GM12892 (cell line): Measurements from ENCODE around the gene GPATCH2.
"Not testable (repeated sequence)": the region's sequence is repeated elsewhere in the genome, so short reads cannot be mapped to it uniquely, and the experiment has no call there.

Experiments
- DNase-seq: peaks from one replicate; pipeline ENCODE4 v3.0.0; 2011; ENCODE audit not compliant: insufficient read length
- FAIRE-seq: peaks from 2 replicates; lab custom pipeline; 2011; peaks lifted over from hg19 to GRCh38; lab: Jason Lieb, UNC
- POLR2A ChIP-seq: IDR thresholded peaks from 2 replicates; pipeline ENCODE4 v1.6.1; 2011; ENCODE audit warnings: low read depth, low read length, control low read depth
- POLR2AphosphoS5 ChIP-seq: IDR thresholded peaks from 2 replicates; pipeline ENCODE4 v1.6.1; 2011; ENCODE audit warnings: low read depth, low read length, control low read depth
- TAF1 ChIP-seq: IDR thresholded peaks from 2 replicates; pipeline ENCODE4 v1.6.1; 2011; ENCODE audit warnings: low read depth, mild to moderate bottlenecking, control low read depth, low read length, borderline replicate concordance

GPATCH2 gene

DNA sequence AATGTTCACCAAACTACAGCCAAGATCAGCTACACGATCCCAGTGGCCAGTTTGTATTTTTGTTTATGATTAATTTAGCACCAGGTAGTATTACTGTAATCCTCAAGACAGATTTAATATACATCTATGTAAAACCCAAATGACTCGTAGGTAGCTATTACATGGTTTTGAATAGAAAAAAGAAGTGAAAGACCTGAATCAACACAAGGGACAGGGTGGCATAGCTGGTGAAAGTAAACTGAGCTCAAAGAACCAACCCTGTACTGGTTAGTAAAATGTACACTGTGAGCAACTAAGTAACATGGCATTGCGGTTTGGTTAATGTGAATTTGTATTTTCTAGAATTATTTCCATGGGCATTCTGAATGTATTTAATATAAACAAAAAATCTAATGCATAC, 8.8 kb downstream of the GPATCH2 start:
- DNase-seq (no peak), FAIRE-seq (no peak)
- TF ChIP-seq TAF1 (no peak), POLR2A (no peak), POLR2AphosphoS5 (no peak)

DNA sequence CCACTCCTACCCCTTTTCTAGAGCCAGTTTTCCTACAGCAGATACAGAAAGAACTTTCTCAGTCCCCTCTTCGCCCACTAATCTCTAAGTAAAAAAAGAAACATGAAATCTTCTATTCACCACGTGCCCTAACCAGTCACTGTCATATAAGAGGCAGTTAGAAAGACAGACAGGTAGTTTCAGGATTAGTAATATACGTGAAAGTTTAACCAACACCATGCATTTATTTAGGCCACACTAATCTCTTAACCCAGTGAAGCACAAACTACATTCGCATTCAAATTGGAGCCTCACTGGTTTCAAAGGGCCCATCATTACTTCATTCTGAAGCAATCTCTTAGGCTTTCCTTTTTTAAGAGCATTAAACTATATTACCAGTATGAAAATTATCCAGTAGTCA, 10.1 kb downstream of the GPATCH2 start:
- no peak for TF ChIP-seq POLR2A
- no peak for TF ChIP-seq TAF1
- TF ChIP-seq POLR2AphosphoS5 = no peak
- DNase-seq (peak; percentile 13), FAIRE-seq (peak; percentile 96)

GRCh38 chr1:217617126-217617525, 13.8 kb downstream of the GPATCH2 start:
- FAIRE-seq = no peak
- TF ChIP-seq POLR2AphosphoS5 (no peak), POLR2A (no peak), TAF1 (no peak)

DNA sequence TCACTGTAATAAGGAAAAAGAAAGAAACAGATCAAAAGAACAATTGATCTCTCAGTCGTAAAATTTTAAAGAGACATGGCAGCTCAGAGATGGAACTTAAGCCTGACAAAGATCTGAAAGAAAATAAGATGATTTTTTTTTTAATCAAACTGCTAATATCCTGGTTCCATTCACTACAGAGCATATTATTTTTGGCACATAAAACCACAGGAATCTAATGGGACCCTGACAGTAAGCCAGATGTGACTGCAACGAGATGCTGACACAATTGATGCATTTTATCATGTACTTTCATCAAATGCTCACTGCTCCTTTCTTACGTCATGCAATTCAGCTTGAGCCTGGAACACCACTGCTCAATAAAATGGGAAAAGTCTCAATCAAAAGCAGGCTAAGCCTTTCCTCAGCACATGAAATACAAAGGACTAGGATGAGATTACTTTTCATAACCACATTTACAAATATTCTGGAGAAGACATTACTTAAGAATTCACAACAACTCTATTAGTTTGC, 16.6 kb downstream of the GPATCH2 start:
- FAIRE-seq (peak; percentile 62), DNase-seq (no peak)
- TF ChIP-seq TAF1 = no peak
- no peak for TF ChIP-seq POLR2A
- no peak for TF ChIP-seq POLR2AphosphoS5

More at GRCh38 chr1:217617126-217617525, 13.8 kb downstream of the GPATCH2 start:
- DNase-seq = no peak

GRCh38 chr1:217605390-217605789, 25.5 kb downstream of the GPATCH2 start:
- FAIRE-seq (no peak), DNase-seq (no peak)
- TF ChIP-seq POLR2A (no peak), POLR2AphosphoS5 (no peak), TAF1 (no peak)

DNA sequence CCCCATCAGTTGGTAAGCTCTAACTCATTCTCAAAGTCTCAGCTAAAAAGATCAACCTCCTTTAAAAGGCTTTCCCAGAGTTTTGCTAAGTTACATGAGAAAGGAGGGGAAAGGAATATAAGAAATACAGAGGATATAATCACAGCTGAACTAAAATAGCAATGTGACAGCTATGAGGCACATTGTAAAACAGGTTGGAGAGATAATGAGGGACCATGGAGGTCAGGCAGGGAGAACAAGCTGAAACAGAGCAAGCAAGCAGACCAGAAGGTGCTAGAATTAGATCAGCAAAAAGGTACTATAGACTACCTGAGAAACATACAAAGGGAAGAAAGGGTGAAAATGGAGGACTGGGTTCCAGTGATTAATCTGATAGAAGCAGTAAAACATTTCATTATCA, 28.5 kb downstream of the GPATCH2 start:
- TF ChIP-seq POLR2AphosphoS5 (no peak), TAF1 (no peak), POLR2A (no peak)
- FAIRE-seq = no peak
- DNase-seq = no peak

DNA sequence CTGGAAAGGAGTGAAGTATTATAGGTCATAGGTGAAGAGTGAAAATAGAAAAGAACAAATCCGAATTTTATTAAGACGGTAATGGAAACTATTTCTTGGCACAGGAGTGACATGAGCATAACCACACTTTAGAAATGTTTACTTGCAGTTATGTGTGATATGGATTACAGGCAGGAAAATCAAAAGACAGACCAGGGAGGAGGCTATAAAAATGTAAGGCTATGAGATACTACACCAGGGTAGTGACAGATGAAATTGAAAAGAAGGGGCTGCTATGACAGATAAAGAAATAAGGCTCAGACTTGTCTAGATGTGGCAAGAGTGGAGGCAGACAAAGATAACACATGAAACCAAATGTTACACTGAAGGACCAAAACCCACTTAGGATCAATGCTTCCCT, 31.7 kb downstream of the GPATCH2 start:
- no peak for FAIRE-seq
- TF ChIP-seq POLR2AphosphoS5 (no peak), POLR2A (no peak), TAF1 (no peak)
- no peak for DNase-seq

GRCh38 chr1:217590598-217590997, 40.3 kb downstream of the GPATCH2 start:
- DNase-seq (no peak), FAIRE-seq (no peak)
- TF ChIP-seq POLR2AphosphoS5 (no peak), TAF1 (no peak), POLR2A (no peak)

DNA sequence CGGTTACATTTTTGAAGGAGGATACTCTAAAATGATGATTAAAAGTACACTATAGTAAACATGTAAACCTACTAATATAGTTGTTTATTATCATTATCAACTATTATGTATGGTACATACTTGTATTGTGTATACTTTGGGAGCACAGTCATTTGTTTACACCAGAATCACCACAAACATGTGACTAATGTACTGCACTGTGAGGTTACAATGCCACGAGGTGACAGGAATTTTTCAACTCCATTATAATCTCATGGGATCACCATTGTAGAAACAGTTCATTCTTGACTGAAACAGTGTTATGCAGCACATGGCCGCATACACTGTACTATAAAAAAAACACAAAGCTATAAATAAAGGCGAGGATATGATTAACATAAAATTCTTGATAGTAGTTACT, 44.3 kb downstream of the GPATCH2 start:
- DNase-seq (no peak), FAIRE-seq (no peak)
- TF ChIP-seq POLR2AphosphoS5 = no peak
- no peak for TF ChIP-seq POLR2A
- no peak for TF ChIP-seq TAF1

GRCh38 chr1:217585577-217585976, 45.3 kb downstream of the GPATCH2 start:
- TF ChIP-seq TAF1 (no peak), POLR2A (no peak), POLR2AphosphoS5 (no peak)
- FAIRE-seq = no peak
- no peak for DNase-seq

- not testable (repeated sequence) for FAIRE-seq
These were observed 46.5 kb downstream of the GPATCH2 start for GRCh38 chr1:217584286-217584811.

GRCh38 chr1:217577336-217577735, 53.6 kb downstream of the GPATCH2 start:
- FAIRE-seq (no peak), DNase-seq (no peak)
- TF ChIP-seq POLR2AphosphoS5 (no peak), TAF1 (no peak), POLR2A (no peak)

More at GRCh38 chr1:217584286-217584811, 46.5 kb downstream of the GPATCH2 start:
- DNase-seq = not testable (repeated sequence)

- TF ChIP-seq POLR2AphosphoS5 (no peak), TAF1 (no peak), POLR2A (no peak)
- FAIRE-seq (peak; percentile 61), DNase-seq (no peak)
These were observed 56.5 kb downstream of the GPATCH2 start for GRCh38 chr1:217574265-217574949.
